Thyroid gland (tissue), 4 donors: ENCODE results near the gene IMMP1L. TPM values are rescaled to one million over a fixed set of nuclear protein-coding genes. Genes with fewer than 3 reads are reported as not detected.

ENCODE experiments used
- DNase-seq, 2 donors: peaks; one replicate each; pipeline ENCODE4 v3.0.0-alpha.2; 2019
- H3K27ac ChIP-seq, 3 donors: fragments of 200-600 bp; sonication (generic); 1 replicate in 2 of 3; 2 replicates in 1 of 3; pipeline ENCODE4 v1.5.1; 2016 to 2019; ENCODE audit warnings: mild to moderate bottlenecking in 1 of 3, moderate library complexity in 1 of 3
- H3K27me3 ChIP-seq: fragments of 200-600 bp; sonication (generic); one replicate; pipeline ENCODE4 v1.5.1; 2019
- H3K36me3 ChIP-seq, 2 donors: fragments of 200-600 bp; sonication (generic); one replicate each; pipeline ENCODE4 v1.5.1; 2016 to 2019
- H3K4me1 ChIP-seq, 2 donors: fragments of 200-600 bp; sonication (generic); one replicate each; pipeline ENCODE4 v1.5.1; 2017 to 2019
- H3K4me3 ChIP-seq, 3 donors: fragments of 200-600 bp; sonication (generic); replicated peaks in 1 of 3; 1 replicate in 2 of 3; 2 replicates in 1 of 3; pipeline ENCODE4 v1.5.1; 2016; ENCODE audit warnings: mild to moderate bottlenecking in 1 of 3
- H3K9me3 ChIP-seq: fragments of 200-600 bp; sonication (generic); one replicate; pipeline ENCODE4 v1.5.1; 2017
- CTCF ChIP-seq, 6 experiments: fragments of 200-600 bp in 3 of 6; fragments of 450-650 bp in 3 of 6; sonication (generic) in 3 of 6; IDR thresholded peaks; one replicate each; pipeline ENCODE4 v1.5.1; 2016 to 2019; ENCODE audit warnings: antibody characterized with exemption in 6 of 6, mild to moderate bottlenecking in 2 of 6, inconsistent platforms in 1 of 6, moderate library complexity in 1 of 6
- POLR2A ChIP-seq, 2 donors: fragments of 450-650 bp; IDR thresholded peaks; one replicate each; pipeline ENCODE4 v1.6.1; 2017; ENCODE audit warnings: antibody characterized with exemption in 2 of 2, mild to moderate bottlenecking in 2 of 2, moderate library complexity in 1 of 2
- WGBS, 2 donors: methylation state at CpG; one replicate each; pipeline ENCODE4 v1.1.5; 2017; 5-methylcytosine and 5-hydroxymethylcytosine counted together
- intact Hi-C: fragments of 100-400 bp; cut with DNase I; formaldehyde crosslinking; loops from one replicate; pipeline ENCODE4 v1.15.1; 2023
- total RNA-seq, 4 donors: library from RNA; depleted of rRNA; stranded (reverse); fragments of >200 nt; gene quantifications; one replicate each; pipeline ENCODE4 v1.2.3, GENCODE V29; 2016

IMMP1L gene
- total RNA-seq, 4 donors from 2014 or later = 9.5 to 76.9 (median 14.7) TPM

GRCh38 chr11:31531293-31531692 lies 21.9 kb upstream of the IMMP1L start:
- no peak overlapping the region for H3K4me3 ChIP-seq
- intact Hi-C loops = no loop called here
- H3K4me1 ChIP-seq = peaks cover 5 to 7% of the 10 kb centered on the region in 2 donors

GRCh38 chr11:31529701-31530100 lies 20.3 kb upstream of the IMMP1L start:
- Histone ChIP-seq H3K27ac (no peak overlapping the region), H3K36me3 (no peaks in the 10 kb centered on the region), H3K4me1 (peaks cover 5 to 7% of the 10 kb centered on the region in 2 donors), H3K27me3 (no peaks in the 10 kb centered on the region), H3K4me3 (no peak overlapping the region), H3K9me3 (no peaks in the 10 kb centered on the region)
- intact Hi-C loops = no loop called here
- DNase-seq = no peak
- no peak for TF ChIP-seq POLR2A (IDR thresholded peaks at IDR 0.05)
- TF ChIP-seq CTCF (IDR thresholded peaks at IDR 0.05) = no peak

More at GRCh38 chr11:31531293-31531692, 21.9 kb upstream of the IMMP1L start:
- 92 to 95% methylated on average over 1 of the region's 1 CpG for WGBS, 2 donors
- DNase-seq = no peak
- no peaks in the 10 kb centered on the region for H3K36me3 ChIP-seq
- TF ChIP-seq POLR2A (IDR thresholded peaks at IDR 0.05) (no peak), CTCF (IDR thresholded peaks at IDR 0.05) (no peak)
- no peaks in the 10 kb centered on the region for H3K27me3 ChIP-seq
- no peak overlapping the region for H3K27ac ChIP-seq
- no peaks in the 10 kb centered on the region for H3K9me3 ChIP-seq

GRCh38 chr11:31529189-31529588 lies 19.8 kb upstream of the IMMP1L start:
- 24 to 46% methylated on average over 2 of the region's 2 CpGs for WGBS, 2 donors
- no peaks in the 10 kb centered on the region for H3K36me3 ChIP-seq
- no peak overlapping the region for H3K4me3 ChIP-seq
- no peaks in the 10 kb centered on the region for H3K9me3 ChIP-seq
- H3K27me3 ChIP-seq = no peaks in the 10 kb centered on the region
- peaks cover 5 to 7% of the 10 kb centered on the region in 2 donors for H3K4me1 ChIP-seq
- TF ChIP-seq CTCF (IDR thresholded peaks at IDR 0.05) (no peak), POLR2A (IDR thresholded peaks at IDR 0.05) (no peak)
- H3K27ac ChIP-seq = no peak overlapping the region
- DNase-seq = peak; percentile 17 to 21
- intact Hi-C loops = no loop called here

- no peaks in the 10 kb centered on the region for H3K36me3 ChIP-seq
- intact Hi-C loops = no loop called here
Observed at GRCh38 chr11:31521497-31522150, 12.2 kb upstream of the IMMP1L start.

More at GRCh38 chr11:31521497-31522150, 12.2 kb upstream of the IMMP1L start:
- H3K9me3 ChIP-seq = no peaks in the 10 kb centered on the region
- H3K27ac ChIP-seq = no peak overlapping the region
- no peak for DNase-seq
- H3K4me3 ChIP-seq = no peak overlapping the region
- no peaks in the 10 kb centered on the region for H3K27me3 ChIP-seq
- TF ChIP-seq POLR2A (IDR thresholded peaks at IDR 0.05) = no peak
- TF ChIP-seq CTCF (IDR thresholded peaks at IDR 0.05) = no peak
- no peaks in the 10 kb centered on the region for H3K4me1 ChIP-seq
